HG02943 (cell line): ENCODE data around the gene GUF1.
"Not testable (repeated sequence)": the region's sequence is repeated elsewhere in the genome, so short reads cannot be mapped to it uniquely, and the experiment has no call there.

Experiments
- ATAC-seq: cut with Tn5 transposase; IDR thresholded peaks from one replicate; pipeline ENCODE4 v1.9.1; 2021; ENCODE audit warnings: mild to moderate bottlenecking, low read depth, moderate library complexity; ENCODE audit not compliant: unreplicated experiment

The GUF1 gene

DNA sequence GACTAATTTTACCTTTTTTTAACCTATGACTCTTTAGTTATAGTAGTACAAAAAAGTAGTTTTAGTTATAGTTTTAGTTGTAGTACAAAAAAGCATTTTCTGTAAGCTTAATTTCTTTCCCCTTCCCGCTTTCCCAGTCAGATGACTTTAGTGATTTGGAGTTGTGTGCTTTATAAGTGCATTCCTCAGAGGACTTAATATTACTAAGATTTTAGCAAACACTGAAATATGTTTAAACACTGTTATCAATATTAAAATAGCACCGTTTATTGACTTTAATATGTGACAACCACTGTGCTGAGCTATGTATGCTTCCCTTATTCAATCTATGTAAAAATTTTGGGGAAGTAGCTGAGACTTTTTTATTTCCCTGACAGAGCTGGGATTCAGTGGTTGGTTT is 22.8 kb downstream of the GUF1 start:
- ATAC-seq, result no peak

DNA sequence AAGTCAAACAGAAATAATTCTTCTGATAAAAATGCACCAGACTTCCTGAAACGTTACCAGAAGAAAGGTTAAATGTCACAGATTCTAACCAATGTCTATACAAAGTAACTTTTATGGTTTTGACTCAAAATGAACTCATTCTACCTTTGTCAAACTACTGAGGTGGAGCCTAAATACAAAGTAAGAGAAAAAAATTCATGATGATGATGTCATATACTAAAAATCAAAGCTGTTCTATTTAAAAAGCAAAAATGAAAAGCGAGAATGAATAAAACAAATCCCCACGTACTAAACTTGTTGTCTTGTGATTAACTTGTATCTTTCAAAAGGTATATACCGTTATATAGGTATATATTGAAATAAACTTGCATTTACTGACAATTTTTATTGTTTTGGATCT is 26.5 kb downstream of the GUF1 start:
- no peak for ATAC-seq

DNA sequence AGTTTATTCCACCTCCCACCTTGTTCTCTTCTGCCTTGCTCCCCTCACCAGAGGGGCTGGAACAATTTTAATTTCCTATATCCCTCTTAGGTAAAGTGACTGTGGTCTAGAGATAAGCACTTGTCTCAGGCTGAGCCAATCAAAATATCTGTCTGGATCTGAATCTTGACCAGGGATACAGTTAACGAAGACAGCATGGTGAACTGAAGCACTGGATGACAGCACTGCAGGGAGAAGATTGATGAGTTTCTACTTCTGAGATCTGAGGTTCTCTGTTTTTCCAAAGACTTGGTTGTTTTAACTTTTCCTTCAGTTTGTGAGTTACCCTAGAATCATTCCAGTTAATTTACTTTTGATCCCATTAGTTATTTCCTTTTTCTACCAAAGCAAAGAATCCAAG is 34.9 kb downstream of the GUF1 start:
- ATAC-seq, result no peak

DNA sequence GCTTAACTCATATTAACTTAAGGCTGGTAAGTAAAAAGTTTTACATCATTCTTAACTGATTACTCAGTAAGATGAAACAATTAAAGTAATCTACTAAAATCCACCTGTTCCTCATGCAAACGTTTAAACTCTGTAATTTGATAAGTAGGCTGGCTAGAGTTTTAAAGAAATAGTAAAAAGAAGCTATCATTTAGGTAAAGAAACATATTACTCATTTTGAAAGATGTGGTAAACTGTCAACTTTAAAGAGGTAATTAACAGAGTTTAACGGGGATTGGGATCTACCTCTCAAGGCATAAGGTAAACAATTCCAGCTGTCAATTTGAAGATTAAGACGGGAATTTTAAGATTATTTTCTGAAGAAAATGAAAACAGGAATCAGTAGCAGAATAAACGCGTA is 38.4 kb downstream of the GUF1 start:
- no peak for ATAC-seq

DNA sequence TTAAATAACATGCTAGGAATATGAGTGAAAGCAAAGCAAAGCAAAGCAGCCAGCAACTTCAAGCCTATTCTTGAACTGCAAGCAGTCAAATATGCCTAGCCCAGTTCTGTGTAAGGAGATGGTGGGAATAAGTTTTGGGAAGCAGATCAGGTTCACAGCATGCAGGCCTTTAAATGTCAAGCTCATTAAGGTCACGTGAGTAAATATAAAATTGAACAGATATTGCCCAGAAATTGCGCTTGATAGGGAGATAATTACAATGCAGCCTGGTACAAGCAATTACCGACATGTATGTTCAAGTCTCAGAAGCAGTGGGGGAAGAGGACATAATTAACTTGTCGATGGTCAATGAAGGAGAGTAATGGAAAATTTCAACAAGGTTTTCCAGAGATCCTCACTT is 42.2 kb downstream of the GUF1 start:
- ATAC-seq, result no peak

DNA sequence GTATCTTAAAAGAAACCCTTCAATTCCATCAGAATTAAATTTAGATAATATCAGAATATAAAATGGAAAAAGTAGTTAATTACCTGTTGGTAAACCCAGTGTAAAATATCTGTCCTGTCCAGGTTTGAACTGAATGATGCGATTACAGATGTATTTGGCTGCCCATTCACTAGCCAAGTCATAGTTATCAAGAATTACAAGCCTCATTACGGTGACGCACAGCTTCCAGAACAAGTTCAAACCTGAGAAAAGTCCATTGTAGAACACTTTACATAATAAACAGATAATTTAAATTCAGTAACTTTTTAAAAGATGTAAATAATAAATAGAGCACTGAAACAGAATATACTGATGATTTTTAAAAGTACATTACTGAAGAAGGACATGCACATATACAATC is 43.8 kb downstream of the GUF1 start:
- ATAC-seq, result no peak

DNA sequence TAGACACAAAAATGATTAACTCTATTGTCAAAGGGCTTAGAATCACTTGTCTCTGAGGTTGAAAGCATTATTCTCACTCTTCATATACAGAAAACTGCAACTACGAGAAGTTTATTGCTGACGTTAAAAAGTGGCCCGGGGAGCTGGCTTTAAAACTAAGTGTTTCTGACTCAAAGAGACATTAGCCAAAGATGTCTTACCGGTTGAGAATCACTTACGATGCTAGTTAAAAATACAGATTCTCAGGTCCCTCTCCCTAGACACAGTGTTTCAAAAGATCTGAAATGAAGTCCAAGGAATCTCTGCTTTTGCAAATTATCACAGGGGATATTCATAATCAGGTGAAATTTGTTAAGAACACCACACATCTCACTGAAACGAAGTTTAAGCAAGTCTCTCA is 46.9 kb downstream of the GUF1 start:
- no peak for ATAC-seq

DNA sequence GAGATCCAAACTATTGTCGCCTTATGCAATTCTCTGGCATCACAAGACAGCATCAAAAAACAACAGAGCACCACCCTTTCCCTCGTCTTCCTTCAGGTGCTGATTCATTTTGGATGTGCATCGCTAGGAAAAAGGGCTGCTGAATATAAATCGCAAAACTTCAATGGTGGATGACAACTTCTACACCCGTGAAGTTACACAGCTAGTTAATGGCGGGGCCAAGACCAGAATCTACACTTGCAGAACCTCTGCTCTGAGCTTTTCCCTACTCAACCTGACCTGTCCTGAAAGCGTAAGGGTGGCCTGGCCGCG is 47.5 kb downstream of the GUF1 start:
- peak; percentile 31 for ATAC-seq

DNA sequence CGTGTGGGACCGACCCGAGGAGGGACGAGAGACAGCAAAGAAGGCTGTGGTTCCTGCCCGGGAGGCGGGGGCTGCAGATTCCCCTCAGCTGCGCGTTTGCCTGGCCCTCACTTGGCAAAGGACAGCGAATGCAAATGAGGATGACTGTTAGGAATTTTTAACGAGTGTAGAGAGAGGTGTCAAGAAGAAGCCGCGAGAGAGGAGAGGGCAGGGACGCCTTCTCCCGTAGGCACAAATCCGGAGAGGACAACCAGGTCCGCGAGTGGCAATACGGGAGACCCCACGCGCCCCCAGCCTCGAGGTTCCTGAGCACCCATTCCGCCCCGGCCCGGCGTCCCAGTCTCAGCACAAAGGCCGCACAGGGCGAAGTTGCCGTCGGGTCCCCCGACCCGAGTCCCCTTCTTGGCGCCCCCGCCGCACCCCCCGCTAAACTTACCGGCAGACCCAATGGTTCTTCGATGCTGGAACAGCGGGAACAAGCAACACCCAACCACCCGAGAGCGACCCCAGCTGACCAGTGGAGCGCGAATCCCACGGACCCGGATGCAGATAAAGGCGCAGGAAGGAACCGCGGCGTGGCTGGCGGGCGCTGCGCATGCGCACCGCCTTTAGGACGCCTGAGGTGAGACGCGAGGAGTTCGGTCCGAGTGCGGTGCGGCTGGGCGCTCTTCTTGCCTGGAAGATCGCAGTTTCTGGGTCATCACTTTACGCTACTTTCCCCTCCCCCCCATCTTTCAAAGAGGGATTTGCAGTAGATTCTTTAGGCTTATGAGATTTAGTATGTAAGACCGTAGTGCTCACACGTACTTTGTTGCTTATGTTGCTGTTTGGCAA is 48.0 kb downstream of the GUF1 start, which contains the start of gene GNPDA2:
TSS of gene GNPDA2 (minus strand) at position 519 of the 834 bp plus-strand sequence. CDS start 4,349 bp downstream, outside the sequence.
- ATAC-seq, result peak; percentile 94

DNA sequence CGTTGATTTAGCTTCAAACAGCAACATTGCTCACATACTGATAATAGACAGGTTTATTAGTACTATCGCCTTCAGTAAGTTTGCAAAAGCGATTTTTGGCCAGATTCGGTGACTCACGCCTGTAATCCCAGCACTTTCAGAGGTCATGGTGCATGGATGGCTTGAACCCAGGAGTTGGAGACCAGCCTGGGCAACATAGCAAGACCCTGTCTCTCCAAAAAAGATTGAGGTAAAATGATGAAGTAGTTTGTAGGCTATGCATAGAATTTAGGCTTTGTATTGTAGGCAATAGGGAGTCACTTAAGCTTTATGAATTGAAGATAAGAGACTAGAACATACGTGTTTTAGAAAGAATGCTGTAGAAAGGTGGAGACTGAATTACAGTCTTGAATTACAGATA is 49.3 kb downstream of the GUF1 start:
- no peak for ATAC-seq

DNA sequence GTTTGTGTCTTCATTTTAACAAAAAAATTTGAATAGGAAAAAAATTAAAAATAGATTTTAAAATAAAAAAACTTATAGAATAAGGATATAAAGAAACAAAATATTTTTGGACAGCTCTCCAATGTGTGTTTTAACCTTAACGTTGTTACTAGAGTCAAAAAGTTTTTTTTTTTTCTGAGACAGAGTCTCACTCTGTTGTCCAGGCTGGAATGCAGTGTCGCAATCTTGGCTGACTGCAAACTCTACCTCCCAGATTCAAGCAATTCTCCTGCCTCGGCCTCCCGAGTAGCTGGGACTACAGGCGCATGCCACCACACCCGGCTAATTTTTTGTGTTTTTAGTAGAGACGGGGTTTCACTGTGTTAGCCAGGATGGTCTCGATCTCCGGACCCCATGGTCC is 50.5 kb downstream of the GUF1 start:
- not testable (repeated sequence) for ATAC-seq

DNA sequence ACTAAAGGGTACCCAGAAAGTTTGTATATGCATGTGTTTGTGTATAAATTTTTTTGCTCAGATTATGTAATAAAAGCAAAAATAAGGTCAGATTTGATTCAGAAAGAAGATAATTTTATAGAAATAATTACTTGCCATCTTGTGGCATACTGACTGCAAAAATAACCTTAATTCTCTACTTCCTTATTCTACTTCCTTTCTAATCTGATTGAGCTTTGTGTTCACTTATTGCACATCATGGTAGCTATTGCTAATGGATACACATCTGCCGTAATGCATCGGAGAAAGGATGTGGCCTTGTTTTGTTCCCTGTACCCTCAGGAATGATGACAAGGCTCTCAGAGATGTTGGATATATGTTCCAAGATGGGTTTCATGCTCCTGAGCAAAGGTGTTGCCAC is 58.7 kb downstream of the GUF1 start:
- no peak for ATAC-seq

DNA sequence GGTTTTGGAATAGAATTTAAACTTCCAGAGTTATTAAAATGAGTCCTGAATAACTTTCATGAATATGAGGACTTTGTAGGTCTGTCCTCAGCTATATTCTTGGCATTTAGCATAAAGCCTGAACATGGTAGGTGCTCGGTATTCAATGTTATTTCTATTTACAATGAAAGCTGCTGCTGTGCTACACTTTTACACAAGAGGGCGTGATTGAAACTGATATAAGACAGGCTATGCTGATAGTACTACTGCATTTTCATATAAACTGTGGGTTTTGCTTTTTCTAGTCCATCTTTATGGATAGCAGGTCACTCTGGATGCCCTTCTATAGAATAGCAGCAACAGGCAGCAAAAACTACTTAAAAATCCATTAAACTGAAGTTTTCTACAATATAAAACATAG is 60.4 kb downstream of the GUF1 start:
- no peak for ATAC-seq

DNA sequence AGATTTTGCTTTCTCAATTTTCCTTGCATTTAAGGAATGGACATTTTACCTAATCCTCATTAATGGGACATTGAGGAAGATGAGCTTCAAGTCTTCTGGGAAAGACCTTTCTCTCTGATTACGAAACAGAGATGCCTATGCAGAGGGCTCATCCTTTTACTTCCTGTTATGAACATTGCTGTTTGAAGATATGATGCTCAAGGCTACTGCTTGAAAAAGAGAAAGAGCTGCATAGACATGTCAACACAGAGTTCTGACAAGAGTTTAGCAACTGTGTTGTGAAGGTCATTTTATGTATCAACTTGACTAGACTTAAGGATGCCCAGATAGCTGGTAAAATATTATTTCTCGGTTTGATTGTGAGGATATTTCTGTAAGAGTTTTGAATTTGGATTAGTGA is 62.0 kb downstream of the GUF1 start:
- no peak for ATAC-seq
